Smooth muscle cell (in vitro differentiated cells): ENCODE results near the gene DEFB112. TPM values are rescaled to one million over a fixed set of nuclear protein-coding genes. Genes with fewer than 3 reads are reported as not detected.

Source experiments
- DNase-seq: peaks from one replicate; lab custom pipeline; 2025; ENCODE audit not compliant: unreplicated experiment; lab: John Stamatoyannopoulos, UW
- H2AFZ ChIP-seq: fragments of 200-600 bp; sonication (generic); 2 replicates; pipeline ENCODE4 v1.6.0; 2016; ENCODE audit warnings: antibody characterized with exemption, low read depth, mild to moderate bottlenecking
- H3F3A ChIP-seq: fragments of 200-600 bp; sonication (generic); 2 replicates; pipeline ENCODE4 v1.6.0; 2017; ENCODE audit warnings: antibody characterized with exemption, low read depth
- H3K27ac ChIP-seq: fragments of 200-600 bp; sonication (generic); 2 replicates; pipeline ENCODE4 v1.5.1; 2016; ENCODE audit warnings: low read depth, mild to moderate bottlenecking
- H3K27me3 ChIP-seq: fragments of 200-600 bp; sonication (generic); 2 replicates; pipeline ENCODE4 v1.6.1; 2016; ENCODE audit warnings: low read depth, mild to moderate bottlenecking
- H3K36me3 ChIP-seq: fragments of 200-600 bp; sonication (generic); 2 replicates; pipeline ENCODE4 v1.5.1; 2016; ENCODE audit warnings: low read depth
- H3K4me1 ChIP-seq: fragments of 200-600 bp; sonication (generic); 2 replicates; pipeline ENCODE4 v1.5.1; 2016; ENCODE audit warnings: low read depth
- H3K4me2 ChIP-seq: fragments of 200-600 bp; sonication (generic); 2 replicates; pipeline ENCODE4 v1.6.0; 2016; ENCODE audit warnings: mild to moderate bottlenecking
- H3K4me3 ChIP-seq: fragments of 200-600 bp; sonication (generic); 2 replicates; pipeline ENCODE4 v1.5.1; 2016; ENCODE audit warnings: mild to moderate bottlenecking
- H3K79me2 ChIP-seq: fragments of 200-600 bp; sonication (generic); 2 replicates; pipeline ENCODE4 v1.6.0; 2016; ENCODE audit warnings: low read depth, mild to moderate bottlenecking
- H3K9ac ChIP-seq: fragments of 200-600 bp; sonication (generic); 2 replicates; pipeline ENCODE4 v1.6.0; 2016; ENCODE audit warnings: low read depth
- H3K9me3 ChIP-seq: fragments of 200-600 bp; sonication (generic); replicated peaks from 2 replicates; pipeline ENCODE4 v1.5.1; 2016; ENCODE audit warnings: low read depth
- H4K20me1 ChIP-seq: fragments of 200-600 bp; sonication (generic); 2 replicates; pipeline ENCODE4 v1.6.0; 2016; ENCODE audit warnings: low read depth
- WGBS: methylation state at CpG from one replicate; pipeline ENCODE4 v1.1.7; 2016; ENCODE audit warnings: low lambda C conversion rate; 5-methylcytosine and 5-hydroxymethylcytosine counted together
- polyA plus RNA-seq: library from polyadenylated mRNA; unstranded; fragments of >200 nt; fragmentation: Nextera tagmentation; extraction: Ambion mirVana; gene quantifications from 2 replicates; pipeline ENCODE4 v1.2.1, GENCODE V29; 2016
- total RNA-seq: library from RNA; depleted of rRNA; stranded (reverse); fragments of >200 nt; gene quantifications from 2 replicates; pipeline ENCODE4 v1.2.3, GENCODE V29; 2014
- TF ChIP-seq, protein P1 (sequence below): fragments of 200-600 bp; sonication (generic); IDR thresholded peaks from 2 replicates; pipeline ENCODE4 v1.5.1; 2017; ENCODE audit warnings: borderline replicate concordance, mild to moderate bottlenecking, antibody characterized with exemption; ENCODE audit not compliant: insufficient read depth, poor library complexity, severe bottlenecking

DEFB112 gene
- total and polyA plus RNA-seq, 2 experiments from 2014 or later: not detected

DNA sequence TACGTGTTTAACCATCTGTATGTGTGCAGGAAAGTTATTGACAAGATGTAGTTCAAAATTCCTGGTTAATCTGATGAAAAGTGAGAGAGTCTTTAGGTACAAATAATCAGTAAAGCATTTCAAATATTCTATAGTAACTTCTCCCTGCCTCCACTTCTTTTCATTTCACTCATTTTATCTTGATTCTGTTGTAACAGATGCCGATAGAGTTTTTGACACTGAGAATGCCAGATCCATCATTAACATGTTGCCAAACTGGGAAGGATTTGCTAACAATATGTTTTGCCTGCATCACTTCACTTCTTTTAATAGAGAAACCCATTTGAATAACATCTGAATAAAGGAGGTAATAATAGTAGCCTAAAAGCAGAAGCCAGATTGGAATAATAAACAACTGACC, 20.4 kb upstream of the DEFB112 start:
- Histone ChIP-seq H3K27ac (no peak overlapping the region), H3F3A (no peaks in the 10 kb centered on the region), H3K36me3 (no peaks in the 10 kb centered on the region), H3K4me2 (no peak overlapping the region), H3K4me3 (no peak overlapping the region), H3K9ac (no peak overlapping the region), H3K4me1 (no peaks in the 10 kb centered on the region), H3K79me2 (no peaks in the 10 kb centered on the region), H4K20me1 (no peaks in the 10 kb centered on the region), H2AFZ (no peak overlapping the region), H3K27me3 (no peaks in the 10 kb centered on the region), H3K9me3 (no peaks in the 10 kb centered on the region)
- 85% methylated on average over 2 of the region's 2 CpGs for WGBS
- TF ChIP-seq, protein P1, sequence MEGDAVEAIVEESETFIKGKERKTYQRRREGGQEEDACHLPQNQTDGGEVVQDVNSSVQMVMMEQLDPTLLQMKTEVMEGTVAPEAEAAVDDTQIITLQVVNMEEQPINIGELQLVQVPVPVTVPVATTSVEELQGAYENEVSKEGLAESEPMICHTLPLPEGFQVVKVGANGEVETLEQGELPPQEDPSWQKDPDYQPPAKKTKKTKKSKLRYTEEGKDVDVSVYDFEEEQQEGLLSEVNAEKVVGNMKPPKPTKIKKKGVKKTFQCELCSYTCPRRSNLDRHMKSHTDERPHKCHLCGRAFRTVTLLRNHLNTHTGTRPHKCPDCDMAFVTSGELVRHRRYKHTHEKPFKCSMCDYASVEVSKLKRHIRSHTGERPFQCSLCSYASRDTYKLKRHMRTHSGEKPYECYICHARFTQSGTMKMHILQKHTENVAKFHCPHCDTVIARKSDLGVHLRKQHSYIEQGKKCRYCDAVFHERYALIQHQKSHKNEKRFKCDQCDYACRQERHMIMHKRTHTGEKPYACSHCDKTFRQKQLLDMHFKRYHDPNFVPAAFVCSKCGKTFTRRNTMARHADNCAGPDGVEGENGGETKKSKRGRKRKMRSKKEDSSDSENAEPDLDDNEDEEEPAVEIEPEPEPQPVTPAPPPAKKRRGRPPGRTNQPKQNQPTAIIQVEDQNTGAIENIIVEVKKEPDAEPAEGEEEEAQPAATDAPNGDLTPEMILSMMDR: no peak
- DNase-seq: no peak

DNA sequence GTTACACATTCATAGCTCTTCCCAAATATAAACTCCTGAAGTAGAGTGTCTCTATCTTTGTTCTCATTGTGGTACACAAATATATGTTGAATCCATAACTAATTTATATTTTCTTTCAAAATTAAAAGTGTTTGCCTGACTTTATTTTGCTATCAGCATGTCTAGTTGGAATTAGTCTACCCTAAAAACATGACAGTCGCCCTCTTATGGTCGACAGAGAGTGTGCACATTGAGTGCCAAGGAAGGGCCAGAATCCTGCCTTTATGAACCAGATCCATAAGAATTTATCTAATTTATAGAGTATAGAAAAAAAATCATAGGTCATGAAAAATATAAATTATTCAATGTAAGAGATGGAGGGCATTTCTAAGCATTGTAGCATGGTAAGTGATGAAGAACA, 12.3 kb upstream of the DEFB112 start:
- Histone ChIP-seq H3K4me2 (no peak overlapping the region), H3F3A (no peaks in the 10 kb centered on the region), H3K9ac (no peak overlapping the region), H4K20me1 (no peaks in the 10 kb centered on the region), H3K79me2 (no peaks in the 10 kb centered on the region), H3K9me3 (no peaks in the 10 kb centered on the region), H2AFZ (no peak overlapping the region), H3K4me3 (no peak overlapping the region), H3K27me3 (peaks cover 3% of the 10 kb centered on the region), H3K36me3 (no peaks in the 10 kb centered on the region), H3K4me1 (no peaks in the 10 kb centered on the region), H3K27ac (no peak overlapping the region)
- WGBS: 0% methylated on average over 2 of the region's 2 CpGs
- no peak for DNase-seq
- TF ChIP-seq, protein P1: peak; percentile 19

- Histone ChIP-seq H3K4me2 (no peak overlapping the region), H3K27me3 (peaks cover 3% of the 10 kb centered on the region), H2AFZ (no peak overlapping the region), H3K79me2 (no peaks in the 10 kb centered on the region), H3F3A (no peaks in the 10 kb centered on the region), H3K36me3 (no peaks in the 10 kb centered on the region), H3K4me3 (no peak overlapping the region), H3K4me1 (no peaks in the 10 kb centered on the region), H3K27ac (no peak overlapping the region), H3K9ac (no peak overlapping the region), H4K20me1 (no peaks in the 10 kb centered on the region), H3K9me3 (no peaks in the 10 kb centered on the region)
- 92% methylated on average over 1 of the region's 1 CpG for WGBS
- no peak for DNase-seq
- TF ChIP-seq, protein P1: no peak
Measured at GRCh38 chr6:50056242-50056641, 6.5 kb upstream of the DEFB112 start.

DNA sequence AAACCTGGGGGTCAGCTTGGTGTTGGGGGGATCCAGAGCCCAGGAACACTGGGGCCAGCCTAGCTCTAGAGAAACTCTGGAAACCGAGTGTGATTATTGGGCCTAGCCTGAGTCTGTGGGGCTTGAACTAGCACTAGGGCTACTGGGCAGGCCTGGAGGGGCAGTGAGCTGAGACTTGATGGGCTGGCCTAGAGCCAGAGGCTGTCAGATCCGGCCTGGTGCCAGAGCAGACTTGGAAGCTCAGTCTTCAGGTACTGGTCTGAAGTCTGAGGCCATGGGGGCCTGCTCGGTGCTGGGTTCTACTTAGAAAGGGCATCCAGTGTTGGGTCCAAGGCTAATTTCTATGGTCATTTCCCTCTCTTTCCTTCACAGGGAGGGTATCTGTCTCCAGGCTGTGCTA, 2.7 kb downstream of the DEFB112 start:
- no peak overlapping the region for H3K4me3 ChIP-seq
- no peaks in the 10 kb centered on the region for H3K4me1 ChIP-seq
- 87% methylated on average over 3 of the region's 3 CpGs for WGBS
- H3K27ac ChIP-seq: no peak overlapping the region
- no peaks in the 10 kb centered on the region for H3K36me3 ChIP-seq
- H4K20me1 ChIP-seq: no peaks in the 10 kb centered on the region
- H2AFZ ChIP-seq: no peak overlapping the region
- no peaks in the 10 kb centered on the region for H3K79me2 ChIP-seq
- TF ChIP-seq, protein P1: no peak
- H3K9ac ChIP-seq: no peak overlapping the region
- H3K4me2 ChIP-seq: no peak overlapping the region
- no peak for DNase-seq
- no peaks in the 10 kb centered on the region for H3K27me3 ChIP-seq
- H3F3A ChIP-seq: no peaks in the 10 kb centered on the region
- H3K9me3 ChIP-seq: no peaks in the 10 kb centered on the region
